Measurements from ENCODE around the gene OR51B4. TPM values are rescaled to one million over a fixed set of nuclear protein-coding genes. Genes with fewer than 3 reads are reported as not detected.

The OR51B4 gene
- total RNA-seq, 1 experiment from 2014 or later: not detected

GRCh38 chr11:5252192-5252918 is 49.4 kb downstream of the OR51B4 start:
- CTCF ChIA-PET: no interaction called here
- DNase-seq: no peak
- no TSS peak for BruUV-seq (replicated peaks)
- Mint-ChIP-seq H3K36me3 (ENCODE audit: insufficient read depth, unreplicated experiment) (no peaks in the 10 kb centered on the region), H3K27me3 (ENCODE audit: unreplicated experiment) (peaks cover 34% of the 10 kb centered on the region), H3K4me1 (ENCODE audit: low read depth, unreplicated experiment) (no peaks in the 10 kb centered on the region), H3K9me3 (ENCODE audit: low read depth, unreplicated experiment) (peaks cover 3% of the 10 kb centered on the region), H3K27ac (ENCODE audit: unreplicated experiment) (no peak overlapping the region), H3K4me3 (ENCODE audit: low read depth, unreplicated experiment) (no peak overlapping the region)
- intact Hi-C loops (cut with micrococcal nuclease; ENCODE audit: unreplicated experiment): no loop called here
- TF ChIP-seq CTCF (IDR thresholded peaks at IDR 0.05; ENCODE audit: unreplicated experiment): no peak

GRCh38 chr11:5251746-5252145 is 50.0 kb downstream of the OR51B4 start:
- BruUV-seq (replicated peaks): no TSS peak
- no peak for DNase-seq
- Mint-ChIP-seq H3K36me3 (ENCODE audit: insufficient read depth, unreplicated experiment) (no peaks in the 10 kb centered on the region), H3K4me1 (ENCODE audit: low read depth, unreplicated experiment) (no peaks in the 10 kb centered on the region), H3K27me3 (ENCODE audit: unreplicated experiment) (peaks cover 40% of the 10 kb centered on the region), H3K9me3 (ENCODE audit: low read depth, unreplicated experiment) (peaks cover 3% of the 10 kb centered on the region), H3K27ac (ENCODE audit: unreplicated experiment) (no peak overlapping the region), H3K4me3 (ENCODE audit: low read depth, unreplicated experiment) (no peak overlapping the region)
- intact Hi-C loops (cut with micrococcal nuclease; ENCODE audit: unreplicated experiment): no loop called here
- CTCF ChIA-PET: no interaction called here
- no peak for TF ChIP-seq CTCF (IDR thresholded peaks at IDR 0.05; ENCODE audit: unreplicated experiment)

Other genes with a start within 250 kb of the OR51B4 start
- not detected in 2 replicates for gene OR52E2, start 242.3 kb downstream of the OR51B4 start, total RNA-seq (2022)
- not detected in 2 replicates for gene OR52E1, start 232.4 kb downstream of the OR51B4 start, total RNA-seq (2022)
- not detected in 2 replicates for gene OR52A5, start 163.6 kb downstream of the OR51B4 start, total RNA-seq (2022)
- not detected in 2 replicates for gene OR52A1, start 147.2 kb downstream of the OR51B4 start, total RNA-seq (2022)
- gene OR51V1, start 101.3 kb downstream of the OR51B4 start, total RNA-seq (2022): not detected in 2 replicates
- not detected in 2 replicates for gene HBB, start 74.9 kb downstream of the OR51B4 start, total RNA-seq (2022)
- not detected in 2 replicates for gene HBD, start 67.5 kb downstream of the OR51B4 start, total RNA-seq (2022)
- not detected in 2 replicates for gene HBG1, start 52.1 kb downstream of the OR51B4 start, total RNA-seq (2022)
- not detected in 2 replicates for gene HBG2, start 47.2 kb downstream of the OR51B4 start, total RNA-seq (2022)
- not detected in 2 replicates for gene HBE1, start 32.0 kb downstream of the OR51B4 start, total RNA-seq (2022)
- not detected in 2 replicates for gene OR51B2, start 22.4 kb upstream of the OR51B4 start, total RNA-seq (2022)
- gene OR51B5, start 41.6 kb upstream of the OR51B4 start, total RNA-seq (2022): not detected in 2 replicates
- not detected in 2 replicates for gene OR51B6, start 49.6 kb upstream of the OR51B4 start, total RNA-seq (2022)
- gene OR51M1, start 81.9 kb upstream of the OR51B4 start, total RNA-seq (2022): not detected in 2 replicates
- not detected in 2 replicates for gene OR51Q1, start 120.2 kb upstream of the OR51B4 start, total RNA-seq (2022)
- gene OR51I1, start 139.6 kb upstream of the OR51B4 start, total RNA-seq (2022): not detected in 2 replicates
- not detected in 2 replicates for gene OR51I2, start 147.4 kb upstream of the OR51B4 start, total RNA-seq (2022)
- not detected in 2 replicates for gene OR52D1, start 186.7 kb upstream of the OR51B4 start, total RNA-seq (2022)
- not detected in 2 replicates for gene UBQLN3, start 208.0 kb upstream of the OR51B4 start, total RNA-seq (2022)
- 0.14 and 0.51 TPM in 2 replicates for gene UBQLNL, start 214.8 kb upstream of the OR51B4 start, total RNA-seq (2022)
- not detected in 2 replicates for gene OR52H1, start 246.6 kb upstream of the OR51B4 start, total RNA-seq (2022)

Data from Calu3 (cell line).